NCI-H748 (cell line): ENCODE measurements around the gene PCSK6.
A peak's percentile ranks its signal among the peaks of the same experiment; 100 is the strongest.

Experiments used
- DNase-seq: peaks from one replicate; lab custom pipeline; 2025; ENCODE audit not compliant: unreplicated experiment; lab: John Stamatoyannopoulos, UW

PCSK6 gene

DNA sequence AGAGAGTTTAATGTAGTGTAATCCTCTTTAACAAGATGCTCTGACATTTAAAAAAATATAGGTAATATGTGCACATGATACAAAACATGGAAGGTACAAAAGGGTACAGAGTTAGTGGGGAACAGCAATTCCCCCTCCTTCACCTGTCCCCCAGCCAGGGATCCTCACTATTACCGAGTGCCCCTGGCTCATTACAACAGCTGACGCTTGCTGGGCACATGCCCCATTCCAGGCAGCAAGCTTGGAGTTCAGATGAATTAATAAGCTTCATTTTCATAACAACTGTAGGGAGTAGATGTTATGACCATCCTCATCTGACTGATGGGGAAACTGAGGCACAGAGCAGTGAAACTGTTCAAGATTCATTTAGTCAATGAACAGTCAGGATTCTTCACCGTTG lies 41.2 kb downstream of the PCSK6 start:
- peak; percentile 18 for DNase-seq

DNA sequence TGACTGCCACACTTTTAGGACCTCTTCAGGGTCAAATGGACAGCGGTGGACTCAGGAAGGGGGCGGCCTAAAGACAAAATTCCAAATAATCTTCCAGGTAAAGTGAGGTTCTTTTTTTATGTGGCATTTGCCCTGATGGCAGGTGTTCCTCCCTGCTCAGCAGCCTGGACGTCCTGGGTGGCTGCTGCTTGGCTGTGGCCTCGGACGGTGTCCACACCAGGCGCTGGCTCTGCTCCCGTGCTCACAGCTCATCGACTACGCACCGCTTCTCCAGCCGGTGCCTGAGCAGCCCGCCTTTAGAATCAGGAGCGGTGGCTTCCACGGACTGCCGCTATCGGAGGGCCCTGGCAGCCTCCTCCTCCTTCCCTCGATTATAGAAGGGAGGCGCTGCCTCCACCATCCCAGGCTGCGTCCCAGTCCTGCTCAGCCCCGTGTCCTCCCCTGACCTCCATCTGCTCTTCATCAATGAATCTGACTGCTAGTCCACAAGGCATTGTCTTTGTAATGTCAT lies 41.9 kb downstream of the PCSK6 start:
- DNase-seq, result no peak

DNA sequence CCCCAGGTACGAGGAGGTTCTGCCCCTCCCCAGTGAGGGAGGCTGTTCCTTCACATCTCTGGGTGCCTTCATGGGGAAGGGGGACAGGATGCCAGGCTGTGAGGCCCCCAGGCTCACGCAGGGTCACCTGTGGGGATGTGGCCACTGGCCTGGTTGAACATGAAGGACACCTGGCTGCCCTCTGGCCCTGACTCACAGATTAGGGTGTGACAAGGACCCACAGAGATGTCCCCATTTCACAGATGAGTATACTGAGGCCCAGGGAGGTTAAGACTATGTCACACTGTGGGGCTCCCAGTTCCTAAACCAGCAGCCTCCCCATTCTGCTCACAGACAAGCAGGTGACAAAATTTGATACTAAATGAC lies 42.4 kb downstream of the PCSK6 start:
- DNase-seq, result no peak

DNA sequence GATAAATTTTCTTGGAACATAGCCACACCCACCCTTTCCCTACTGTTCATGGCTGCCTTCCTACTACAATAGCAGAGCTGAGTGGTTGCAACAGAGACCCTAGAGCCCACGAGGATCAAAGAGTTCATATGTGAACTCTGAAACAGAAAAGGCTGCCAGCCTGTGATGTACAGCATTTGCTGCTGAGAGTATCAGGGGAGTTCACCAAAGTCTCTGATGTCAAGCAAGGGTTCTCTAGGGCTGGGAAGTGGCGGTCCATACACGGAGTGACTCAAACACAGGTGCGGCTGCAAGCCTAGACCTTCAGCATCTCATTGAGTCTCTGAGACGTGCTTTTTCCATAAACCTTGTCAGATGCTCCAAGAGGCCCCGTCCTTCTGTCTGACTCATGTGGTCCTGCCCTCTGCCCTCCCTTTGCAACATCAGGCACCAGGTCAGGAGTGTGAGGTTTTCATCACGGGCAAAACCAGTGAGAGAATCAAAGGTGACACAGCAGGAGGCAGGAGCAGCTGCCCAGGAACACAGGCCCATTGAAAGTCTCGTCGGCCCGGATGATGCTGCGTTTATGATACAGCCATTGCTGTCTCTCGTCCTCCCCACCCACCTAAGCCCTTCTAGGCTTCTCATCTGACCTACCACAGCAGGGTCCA lies 42.9 kb downstream of the PCSK6 start:
- no peak for DNase-seq

DNA sequence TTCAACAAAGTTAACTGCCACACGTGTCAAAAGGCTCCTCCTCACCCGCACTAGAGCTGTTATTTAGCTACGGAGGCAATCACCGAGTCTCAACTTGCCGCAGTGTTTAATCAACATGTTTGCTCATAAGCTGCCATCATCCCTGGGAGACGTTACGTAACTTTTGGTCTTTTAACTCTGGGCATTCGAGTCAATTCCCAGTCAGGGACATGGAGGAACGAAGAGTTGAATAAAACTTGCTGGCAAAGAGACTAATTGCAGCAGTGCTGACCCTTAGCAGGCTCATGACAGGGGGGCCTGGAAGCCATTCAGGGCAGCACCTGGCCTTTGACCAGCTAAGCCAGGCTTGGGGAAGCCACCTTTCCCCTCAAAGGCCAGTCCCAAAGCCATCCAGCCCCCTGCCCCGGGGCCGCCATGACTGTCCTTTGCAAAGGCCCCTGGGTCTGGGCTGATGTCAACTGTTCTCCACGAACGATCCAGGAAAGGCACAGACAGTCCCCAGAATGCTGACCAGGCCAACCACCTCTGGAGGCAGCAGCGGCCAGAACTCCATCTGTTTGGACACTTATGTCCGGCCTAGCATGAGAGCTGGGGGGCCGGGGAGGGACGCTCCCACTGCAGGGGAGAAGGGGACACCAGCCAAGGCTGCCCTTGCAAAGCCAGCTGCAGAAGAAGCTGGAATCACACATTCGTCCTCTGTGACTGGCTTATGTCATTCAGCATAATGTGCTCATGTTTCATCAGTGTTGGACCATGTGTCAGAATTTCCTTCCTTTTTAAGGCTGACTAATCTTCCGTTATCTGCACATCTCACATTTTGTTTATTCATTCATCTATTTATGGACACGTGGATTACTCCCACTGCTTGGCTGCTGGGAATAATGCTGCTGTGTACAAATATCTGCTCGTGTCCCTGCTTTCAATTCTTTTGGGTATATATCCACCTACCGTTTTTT lies 43.7 kb downstream of the PCSK6 start:
- DNase-seq, result peak; percentile 6

DNA sequence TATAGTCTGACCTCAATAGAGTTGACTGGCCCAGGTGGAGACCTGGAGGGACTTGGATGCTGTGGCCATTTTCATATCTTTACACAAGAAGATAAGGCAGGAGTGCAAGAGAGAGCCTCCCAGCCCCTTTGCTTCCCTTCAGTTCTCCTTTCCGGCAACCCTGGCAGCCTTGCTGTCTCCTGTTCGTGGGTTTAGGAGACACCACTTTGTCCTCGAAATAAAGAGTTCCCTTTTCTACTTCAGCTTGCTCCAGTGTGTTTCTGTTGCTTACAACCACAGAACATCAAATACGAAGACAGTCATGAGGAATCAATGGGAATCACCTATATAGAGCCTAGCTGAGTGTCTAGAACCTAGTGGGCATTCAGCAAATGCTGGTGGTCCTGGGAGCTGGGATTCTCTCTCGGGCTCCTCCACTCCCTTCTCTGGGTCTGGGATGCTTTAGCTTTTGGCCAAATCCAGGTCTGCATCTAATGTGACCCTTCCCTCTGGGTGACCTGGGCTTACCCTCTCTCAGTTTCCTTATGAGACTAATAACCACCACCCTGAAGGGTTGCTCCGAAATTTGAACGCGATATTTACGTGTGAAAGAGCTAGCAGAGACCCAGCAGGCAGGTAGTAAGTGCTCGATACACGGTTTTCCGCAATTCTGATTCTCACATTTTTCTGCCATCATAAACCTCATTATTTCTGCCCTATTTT lies 44.5 kb downstream of the PCSK6 start:
- DNase-seq, result no peak

DNA sequence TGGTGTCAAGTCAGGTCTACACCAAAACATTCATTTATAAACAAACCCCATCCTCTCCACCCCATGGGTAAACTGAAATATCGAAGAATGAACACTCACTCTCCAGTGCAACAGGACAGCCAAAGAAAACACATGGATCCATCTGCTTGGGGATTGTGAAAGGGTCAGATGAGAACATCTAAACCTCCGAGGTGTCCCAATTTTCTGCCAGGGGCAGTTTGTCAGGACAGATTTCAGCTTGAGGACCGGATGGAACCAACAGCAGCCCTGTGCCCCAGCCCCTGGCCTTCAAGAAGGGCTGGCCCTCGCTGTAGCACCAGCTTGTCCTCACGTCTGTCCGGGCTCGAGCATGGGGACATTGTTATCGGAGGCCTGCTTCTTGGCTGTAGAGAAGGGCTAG lies 45.5 kb downstream of the PCSK6 start:
- no peak for DNase-seq

DNA sequence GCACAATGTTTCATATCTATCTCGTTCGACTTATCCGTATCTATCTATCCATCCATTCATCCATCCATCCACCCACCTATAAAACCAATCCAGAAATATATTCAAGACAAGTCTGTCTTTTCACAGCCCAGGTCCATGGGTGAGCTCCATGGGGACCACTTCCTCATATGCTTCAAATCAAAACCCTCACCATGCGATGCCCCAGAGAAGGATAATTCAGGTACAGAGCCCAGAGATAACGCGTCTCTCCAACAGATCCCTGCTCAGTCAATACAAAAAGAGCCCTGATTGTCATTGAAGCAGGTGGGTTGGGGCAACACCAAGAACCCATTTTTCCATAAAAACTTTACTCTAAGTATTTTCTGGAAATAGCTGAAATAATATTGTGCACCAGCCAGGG lies 47.2 kb downstream of the PCSK6 start:
- no peak for DNase-seq

DNA sequence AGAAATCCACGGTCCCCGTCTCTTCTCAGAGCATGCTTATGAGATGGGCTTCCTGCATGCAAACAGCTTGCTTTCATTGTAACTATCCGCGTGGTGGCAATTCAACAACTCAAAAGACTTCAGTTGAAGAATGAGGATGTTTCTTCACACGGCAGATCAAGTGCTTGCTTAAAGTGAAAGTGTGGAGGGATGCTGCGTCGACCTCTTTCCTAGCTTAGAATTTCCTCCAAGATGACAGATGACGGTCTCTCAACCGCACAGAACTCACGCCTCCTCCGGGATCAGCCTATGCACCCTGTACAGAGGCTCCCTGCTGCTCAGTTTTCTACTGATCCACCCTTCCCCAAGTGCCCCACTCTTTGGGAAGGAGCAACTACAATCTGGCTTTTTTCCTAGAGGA lies 47.8 kb downstream of the PCSK6 start:
- DNase-seq, result no peak

DNA sequence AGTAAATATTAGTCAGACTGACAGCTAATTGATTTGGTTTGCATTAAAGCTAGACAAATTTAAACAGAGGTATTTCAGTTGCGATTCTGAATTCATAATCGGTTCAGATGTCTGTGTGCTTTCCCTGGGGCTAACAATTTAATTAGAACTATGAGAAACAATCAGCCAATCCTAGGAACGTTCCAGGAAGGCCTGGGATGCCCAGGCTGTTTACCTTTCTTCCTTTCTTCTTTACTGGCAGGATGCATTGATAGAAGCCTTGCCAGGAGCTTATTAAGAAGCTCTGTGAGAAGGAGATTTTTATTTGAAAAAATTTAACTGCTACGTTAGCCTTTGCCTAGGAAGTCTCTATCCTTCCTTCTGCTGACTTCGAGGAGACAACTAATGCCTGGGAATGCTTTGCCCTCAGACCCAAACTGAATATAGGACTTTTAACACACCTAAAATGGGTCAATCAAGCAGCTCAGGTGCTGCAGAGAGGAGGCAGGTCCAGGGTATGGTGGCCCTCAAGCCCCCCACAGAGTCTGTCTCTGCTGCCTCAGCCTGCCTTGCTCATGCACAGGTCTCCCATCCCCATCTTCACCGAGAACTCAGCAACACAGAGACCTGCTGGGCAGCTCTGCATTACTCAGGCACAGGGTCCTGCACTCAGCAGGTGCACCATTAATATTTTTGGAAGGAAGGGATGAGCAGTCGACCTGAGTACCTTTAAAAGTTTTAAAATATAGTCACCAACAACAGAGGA lies 48.5 kb downstream of the PCSK6 start:
- no peak for DNase-seq

DNA sequence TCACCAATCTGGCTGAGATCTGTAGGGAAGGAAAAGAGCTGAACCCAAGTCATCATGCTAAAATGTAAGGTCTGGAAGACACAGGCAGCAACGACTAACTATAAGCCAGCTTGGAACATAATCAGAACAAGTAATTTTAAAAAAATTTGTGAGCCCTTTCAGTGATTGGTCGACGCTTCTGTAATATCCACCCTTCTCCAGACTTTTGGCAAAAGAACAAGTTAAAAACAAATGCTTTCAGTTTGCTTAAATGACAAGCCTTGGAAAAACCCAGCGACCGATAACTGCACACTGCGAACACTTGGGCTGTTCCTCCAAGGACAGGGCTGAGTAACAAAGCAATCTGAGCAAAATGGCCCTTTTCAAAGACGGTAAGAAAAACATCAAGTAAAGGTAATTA lies 49.6 kb downstream of the PCSK6 start:
- DNase-seq, result no peak

DNA sequence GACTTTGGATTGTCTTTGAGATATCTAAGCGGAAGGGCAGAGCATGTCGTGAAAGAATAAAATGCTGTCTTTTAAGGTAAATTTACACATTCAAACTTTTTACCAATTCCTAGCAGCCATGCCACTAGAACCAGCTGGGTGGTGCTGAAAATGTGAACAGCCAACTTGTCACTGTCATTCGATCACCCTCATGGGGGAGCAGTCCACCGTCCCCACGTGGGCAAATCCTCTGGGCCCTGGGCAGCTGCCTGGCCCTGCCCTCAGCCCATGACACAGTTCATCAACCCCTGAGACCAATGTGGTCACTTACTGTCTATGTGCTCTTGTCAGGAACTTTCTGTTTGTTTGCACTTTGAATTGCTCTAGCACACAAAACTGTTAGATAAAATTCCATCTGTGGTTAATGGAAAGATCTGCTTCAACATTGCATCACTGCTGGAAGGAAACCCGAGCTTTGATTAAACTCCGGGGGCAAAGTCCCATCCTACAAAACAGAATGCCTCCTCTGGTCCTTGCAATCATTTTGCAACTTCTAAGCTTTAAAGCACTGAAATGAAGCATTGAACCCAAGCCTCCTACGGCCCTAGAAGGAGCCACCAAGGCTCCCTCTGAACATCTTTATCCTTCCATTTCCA lies 50.1 kb downstream of the PCSK6 start:
- DNase-seq, result no peak

DNA sequence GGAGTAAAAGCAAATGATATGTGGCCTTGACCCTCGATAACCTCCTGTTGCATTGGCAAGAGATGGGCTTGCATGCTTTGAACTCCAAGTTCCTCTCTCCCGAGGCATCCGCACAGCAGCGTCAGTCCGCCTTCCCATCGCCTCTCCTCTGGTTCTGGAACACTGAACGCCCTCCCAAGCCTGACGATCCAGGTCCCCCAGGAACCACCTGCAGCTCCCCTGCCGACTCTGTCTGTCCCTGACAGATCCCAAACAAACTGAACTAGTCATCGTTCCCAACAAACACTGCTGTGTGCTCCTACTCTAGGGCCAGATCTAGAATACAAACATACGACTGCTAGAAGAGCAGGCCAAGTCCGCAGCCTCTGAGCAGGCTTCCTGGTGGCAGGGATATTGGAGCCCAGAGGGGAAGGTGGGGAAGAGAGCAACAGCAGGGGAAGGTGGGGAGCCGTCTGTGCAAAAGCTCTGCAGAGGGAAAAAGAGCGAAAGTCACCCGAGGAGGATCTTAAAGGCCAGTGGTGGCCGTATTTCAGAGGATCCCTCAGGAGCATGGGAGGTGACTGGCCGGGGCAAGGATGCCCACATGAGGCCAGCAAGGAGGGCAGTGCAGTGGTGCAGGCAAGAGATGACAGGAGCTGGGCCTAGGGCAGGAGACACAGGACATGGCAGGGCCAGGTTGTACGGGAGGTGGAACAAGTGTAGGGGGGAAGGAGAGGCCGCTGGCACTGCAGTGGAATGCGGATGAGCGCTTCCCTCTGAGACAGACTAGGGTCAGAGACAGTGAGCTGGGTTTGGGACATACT lies 50.8 kb downstream of the PCSK6 start:
- no peak for DNase-seq

DNA sequence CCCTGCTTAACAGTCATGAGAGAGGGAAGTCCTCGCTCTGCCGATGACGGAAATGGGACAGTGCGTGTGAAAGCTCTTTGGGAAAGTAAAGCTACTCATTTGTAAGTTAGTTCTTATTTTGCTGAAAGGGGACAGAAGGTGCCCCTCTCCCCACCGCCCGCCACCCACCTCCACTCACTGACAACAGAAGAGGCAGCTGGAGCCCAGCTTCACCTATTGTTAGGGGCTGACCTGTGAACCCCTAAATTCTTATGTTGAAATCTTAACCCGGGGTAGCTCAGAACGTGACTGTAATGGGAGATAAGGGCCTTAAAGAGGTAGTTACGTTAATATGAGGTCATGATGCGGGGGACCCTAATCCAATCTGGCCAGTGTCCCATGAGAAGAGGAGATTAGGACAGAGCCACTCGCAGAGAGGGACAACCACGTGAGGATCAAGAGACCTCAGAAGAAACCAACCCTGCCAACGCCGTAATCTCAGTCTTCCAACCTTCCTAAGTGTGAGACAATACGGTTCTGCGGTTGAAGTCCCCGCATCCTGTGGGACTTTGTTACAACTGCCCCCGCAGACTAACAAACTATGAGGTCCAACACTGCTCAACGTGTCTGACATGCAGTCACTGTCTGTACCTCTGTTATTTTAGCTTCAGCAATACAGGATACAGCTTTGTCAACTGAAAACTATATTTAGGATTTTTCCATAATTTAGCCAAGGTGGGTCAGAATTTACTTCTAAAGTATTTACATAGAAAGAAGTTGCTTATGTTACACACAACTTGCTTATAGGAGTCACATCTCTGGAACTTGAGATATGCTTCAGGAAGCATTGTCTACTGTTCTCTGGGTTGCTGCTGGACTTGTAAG lies 51.7 kb downstream of the PCSK6 start:
- no peak for DNase-seq

DNA sequence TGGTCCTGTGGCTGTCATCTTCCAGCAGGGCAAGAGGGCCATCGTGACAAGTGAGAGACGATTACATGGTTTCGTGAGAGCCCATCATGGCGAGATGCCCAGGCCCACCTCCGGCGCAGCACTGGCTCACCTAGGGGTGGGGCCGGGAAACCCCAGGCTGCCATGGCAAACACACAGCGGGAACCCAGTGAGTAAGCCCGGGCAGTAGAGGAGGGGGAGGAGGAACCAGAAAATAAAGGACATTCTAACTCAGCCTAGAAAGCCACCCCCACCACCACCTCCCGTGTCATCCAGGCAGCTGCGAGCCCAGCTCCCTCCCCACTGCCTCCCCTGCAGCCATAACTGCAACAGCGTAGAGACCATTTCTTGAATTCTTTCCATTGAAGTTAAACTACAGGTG lies 52.3 kb downstream of the PCSK6 start:
- DNase-seq, result no peak

DNA sequence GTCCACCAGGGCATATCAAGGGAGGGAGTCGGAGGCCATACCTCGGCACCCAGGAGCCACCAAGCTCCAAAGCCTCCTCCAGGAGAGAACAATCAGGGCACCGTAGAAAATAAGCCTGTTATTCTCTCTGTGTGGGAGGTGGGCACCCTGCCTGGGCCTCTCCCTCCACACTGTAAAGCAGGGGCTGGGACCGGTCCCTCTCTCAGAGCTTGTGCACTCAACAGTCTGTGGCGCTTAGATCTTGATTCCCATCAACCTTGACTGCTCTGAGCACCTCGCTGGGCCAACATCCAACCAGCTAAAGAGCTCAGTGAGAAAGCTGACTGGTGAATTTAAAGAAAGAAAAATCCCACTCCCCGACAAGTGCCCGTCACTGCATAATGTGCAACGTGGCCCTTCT lies 53.0 kb downstream of the PCSK6 start:
- DNase-seq, result no peak

DNA sequence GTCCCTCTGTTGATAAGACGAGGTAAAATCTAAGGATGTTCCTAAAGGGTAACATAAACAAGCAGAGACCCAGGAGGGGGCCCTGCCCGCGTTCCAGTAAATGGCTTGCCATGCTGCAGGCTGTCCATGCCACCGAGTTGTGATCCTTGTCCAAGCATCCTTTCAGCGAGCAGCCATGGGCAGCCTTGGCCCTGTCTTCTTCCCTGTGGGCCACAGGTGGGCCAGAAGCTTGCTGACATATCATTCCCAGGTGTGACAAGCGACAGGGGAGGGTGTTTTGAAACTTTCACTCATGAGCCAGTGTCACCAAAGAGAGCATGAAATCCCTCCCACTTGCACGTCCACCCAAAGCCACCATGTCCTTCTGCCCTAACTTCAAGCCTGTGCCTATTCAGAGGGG lies 53.7 kb downstream of the PCSK6 start:
- no peak for DNase-seq

DNA sequence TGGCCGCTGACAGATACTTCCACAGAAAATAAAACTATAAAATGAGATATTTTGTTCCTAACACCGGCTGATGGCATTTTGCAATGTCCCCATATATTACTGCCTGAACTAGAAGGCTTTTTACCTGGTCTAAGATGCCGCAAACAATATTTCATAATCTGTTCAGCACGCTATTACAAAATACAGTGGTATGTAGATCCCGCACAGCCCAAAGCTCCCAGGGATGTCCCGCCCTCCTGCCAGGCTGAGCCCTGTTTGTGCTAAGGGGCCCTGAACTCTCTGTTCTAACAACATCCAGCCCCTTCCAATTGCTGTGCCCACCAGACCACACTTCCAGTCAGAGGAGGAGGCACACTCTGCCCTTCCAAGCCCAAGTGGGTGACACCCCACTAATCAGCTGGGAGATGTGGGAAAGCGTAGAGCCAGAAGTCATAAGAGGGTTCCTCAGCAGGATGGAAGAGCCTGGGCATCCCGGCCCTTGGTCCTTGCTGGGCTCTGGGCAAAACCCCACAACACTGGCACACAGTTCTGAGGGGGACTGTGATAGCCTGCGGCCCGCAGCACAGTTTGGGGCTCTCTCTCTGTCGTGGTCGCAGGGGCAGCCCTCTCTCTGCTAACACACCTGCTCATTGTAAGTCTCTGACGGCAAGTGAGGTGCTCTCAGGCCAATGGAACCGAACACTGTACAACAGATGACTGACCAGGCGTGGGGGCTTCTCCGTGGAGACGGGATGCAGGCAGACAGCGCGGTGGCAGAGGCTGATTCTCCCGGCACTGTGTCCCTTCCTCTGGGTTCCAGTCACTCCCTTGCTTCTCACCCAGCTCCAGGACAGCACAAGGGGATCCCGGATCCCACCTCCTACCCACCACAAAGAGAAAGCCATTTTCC lies 55.2 kb downstream of the PCSK6 start:
- no peak for DNase-seq
